OCI-LY7 (cell line): Measurements from ENCODE around the gene CHTF8. TPM values are rescaled to one million over a fixed set of nuclear protein-coding genes. Genes with fewer than 3 reads are reported as not detected.

Experiments used
- BruUV-seq: library from RNA; stranded (reverse); fragments of 400-500 nt; replicated peaks from 2 replicates; lab custom pipeline; 2021; lab: Mats Ljungman, UMichigan
- CTCF ChIA-PET: fragments of 300-600 bp; sonication (Branson Sonifier 250); formaldehyde crosslinking; loops from one replicate; lab custom pipeline; 2022; ENCODE audit warnings: antibody characterized with exemption; ENCODE audit not compliant: unreplicated experiment; lab: Charles Lee
- POLR2A ChIA-PET: fragments of 300-600 bp; sonication (Branson Sonifier 250); formaldehyde crosslinking; loops from one replicate; lab custom pipeline; 2022; ENCODE audit warnings: antibody characterized with exemption; lab: Charles Lee
- DNase-seq: peaks from one replicate; pipeline ENCODE4 v3.0.0-alpha.2; 2015; ENCODE audit warnings: low spot score
- H2AFZ ChIP-seq: fragments of 200-600 bp; sonication (generic), shearing (Covaris generic); 2 replicates; pipeline ENCODE4 v1.6.1; 2014; ENCODE audit warnings: mild to moderate bottlenecking, antibody characterized with exemption, low read length, moderate library complexity
- H3K27ac ChIP-seq: fragments of 200-600 bp; sonication (generic); 2 replicates; pipeline ENCODE4 v1.5.1; 2014; ENCODE audit warnings: mixed run types, low read depth, mild to moderate bottlenecking, moderate library complexity, low read length, inconsistent platforms; ENCODE audit not compliant: poor library complexity, severe bottlenecking
- H3K36me3 ChIP-seq: fragments of 200-600 bp; sonication (generic); 2 replicates; pipeline ENCODE4 v1.6.1; 2014; ENCODE audit warnings: mild to moderate bottlenecking, antibody characterized with exemption, low read length, moderate library complexity, mixed read lengths; ENCODE audit not compliant: insufficient read depth
- H3K4me1 ChIP-seq: fragments of 200-600 bp; sonication (generic); 2 replicates; pipeline ENCODE4 v1.5.1; 2014; ENCODE audit warnings: mild to moderate bottlenecking, low read length; ENCODE audit not compliant: insufficient read depth, poor library complexity, severe bottlenecking
- H3K4me2 ChIP-seq: fragments of 200-600 bp; sonication (generic); 2 replicates; pipeline ENCODE4 v1.6.1; 2014; ENCODE audit warnings: mild to moderate bottlenecking, low read length
- H3K4me3 ChIP-seq: fragments of 200-600 bp; sonication (generic); 2 replicates; pipeline ENCODE4 v1.5.1; 2014; ENCODE audit warnings: mild to moderate bottlenecking, low read depth, low read length; ENCODE audit not compliant: poor library complexity, severe bottlenecking
- H3K79me2 ChIP-seq: fragments of 200-600 bp; sonication (generic); 2 replicates; pipeline ENCODE4 v1.6.1; 2016; ENCODE audit warnings: low read depth, mild to moderate bottlenecking, low read length, moderate library complexity, mixed read lengths; ENCODE audit not compliant: insufficient read depth
- H3K9me2 ChIP-seq: fragments of 200-600 bp; sonication (generic); 2 replicates; pipeline ENCODE4 v1.6.1; 2016; ENCODE audit warnings: mild to moderate bottlenecking, low read length, mixed read lengths; ENCODE audit not compliant: insufficient read depth
- H3K9me3 ChIP-seq: fragments of 200-600 bp; sonication (generic); 2 replicates; pipeline ENCODE4 v1.6.1; 2014; ENCODE audit warnings: mild to moderate bottlenecking, mixed run types, low read length, mixed read lengths
- H4K20me1 ChIP-seq: fragments of 200-600 bp; sonication (generic); 2 replicates; pipeline ENCODE4 v1.6.1; 2014; ENCODE audit warnings: mild to moderate bottlenecking, antibody characterized with exemption, low read length, moderate library complexity, mixed read lengths; ENCODE audit not compliant: insufficient read depth
- EZH2phosphoT487 ChIP-seq: fragments of 200-600 bp; sonication (generic); IDR thresholded peaks from 2 replicates; pipeline ENCODE4 v1.6.1; 2018; ENCODE audit warnings: low read depth, borderline replicate concordance, mild to moderate bottlenecking, mixed run types, antibody characterized with exemption, low read length, moderate library complexity, mixed read lengths
- intact Hi-C: fragments of 100-400 bp; cut with micrococcal nuclease; formaldehyde crosslinking; loops from one replicate; pipeline ENCODE4 v1.10.0; 2022; ENCODE audit not compliant: unreplicated experiment
- total RNA-seq, 2 experiments: library from RNA; depleted of rRNA in 1 of 2; stranded (reverse); fragments of >200 nt in 1 of 2; shearing (Covaris generic) in 1 of 2; gene quantifications; 2 replicates each; pipeline ENCODE4 v1.2.3, GENCODE V29; 2014 to 2022
- TF ChIP-seq, protein P1 (sequence below): fragments of 200-600 bp; sonication (generic); conservative IDR thresholded peaks from 2 replicates; pipeline ENCODE4 v1.5.1; 2014; ENCODE audit warnings: mild to moderate bottlenecking, antibody characterized with exemption, low read length, moderate library complexity, mixed read lengths

The CHTF8 gene
- total RNA-seq, 2 experiments from 2014 or later, result 58.8 to 151 TPM

DNA sequence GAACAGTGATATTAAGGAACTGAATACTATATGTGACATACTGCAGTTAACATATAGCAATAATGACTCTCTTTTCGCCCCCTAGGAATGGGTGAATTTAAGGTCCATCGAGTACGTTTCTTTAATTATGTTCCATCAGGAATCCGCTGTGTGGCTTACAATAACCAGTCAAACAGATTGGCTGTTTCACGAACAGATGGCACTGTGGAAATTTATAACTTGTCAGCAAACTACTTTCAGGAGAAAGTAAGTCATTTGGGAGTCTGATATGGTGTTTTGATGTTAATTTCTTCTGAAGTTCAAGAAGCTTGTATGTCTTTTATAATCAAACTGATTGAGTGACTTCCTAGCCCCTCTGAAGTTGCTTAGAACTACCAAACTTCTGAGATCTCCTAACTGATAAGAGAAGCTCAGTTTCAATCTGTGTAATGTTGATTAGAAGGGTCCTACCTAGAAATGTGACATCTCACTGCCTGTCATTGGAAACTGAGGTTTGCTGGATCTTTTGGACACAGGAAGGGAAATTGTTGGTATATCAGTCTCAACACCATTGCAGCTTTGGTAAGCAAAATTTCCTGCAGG is 1.1 kb upstream of the CHTF8 start:
- intact Hi-C loops, result loop anchor here (5.0 to 10.0 kb wide), 2 partner anchors 254 to 599 kb away; partner anchors contain the start of genes TERF2 and ZFP90
- Histone ChIP-seq H3K4me2 (peak overlapping the region; percentile 92), H3K27ac (peak overlapping the region; percentile 59), H3K36me3 (peaks cover 72% of the 10 kb centered on the region), H3K4me1 (peaks cover 27% of the 10 kb centered on the region), H3K9me3 (no peaks in the 10 kb centered on the region), H3K79me2 (peaks cover 85% of the 10 kb centered on the region), H2AFZ (peak overlapping the region; percentile 75; the same call in 1 of the 2 replicates), H3K9me2 (no peaks in the 10 kb centered on the region), H4K20me1 (peaks cover 37% of the 10 kb centered on the region), H3K4me3 (peak overlapping the region; percentile 100)
- no TSS peak for BruUV-seq
- CTCF ChIA-PET, result interaction anchor here (0.6 to 1.0 kb wide), 6 partner anchors 43 to 642 kb away, joined by 3 to 4 read pairs (median 3); partner anchors contain the start of gene SNTB2
- DNase-seq, result no peak
- POLR2A ChIA-PET, result interaction anchor here (0.5 to 1.9 kb wide), 17 partner anchors 11 to 649 kb away, joined by 3 to 16 read pairs (median 3); no protein-coding TSS in a partner anchor
- TF ChIP-seq EZH2phosphoT487, result no peak
- TF ChIP-seq, protein P1, sequence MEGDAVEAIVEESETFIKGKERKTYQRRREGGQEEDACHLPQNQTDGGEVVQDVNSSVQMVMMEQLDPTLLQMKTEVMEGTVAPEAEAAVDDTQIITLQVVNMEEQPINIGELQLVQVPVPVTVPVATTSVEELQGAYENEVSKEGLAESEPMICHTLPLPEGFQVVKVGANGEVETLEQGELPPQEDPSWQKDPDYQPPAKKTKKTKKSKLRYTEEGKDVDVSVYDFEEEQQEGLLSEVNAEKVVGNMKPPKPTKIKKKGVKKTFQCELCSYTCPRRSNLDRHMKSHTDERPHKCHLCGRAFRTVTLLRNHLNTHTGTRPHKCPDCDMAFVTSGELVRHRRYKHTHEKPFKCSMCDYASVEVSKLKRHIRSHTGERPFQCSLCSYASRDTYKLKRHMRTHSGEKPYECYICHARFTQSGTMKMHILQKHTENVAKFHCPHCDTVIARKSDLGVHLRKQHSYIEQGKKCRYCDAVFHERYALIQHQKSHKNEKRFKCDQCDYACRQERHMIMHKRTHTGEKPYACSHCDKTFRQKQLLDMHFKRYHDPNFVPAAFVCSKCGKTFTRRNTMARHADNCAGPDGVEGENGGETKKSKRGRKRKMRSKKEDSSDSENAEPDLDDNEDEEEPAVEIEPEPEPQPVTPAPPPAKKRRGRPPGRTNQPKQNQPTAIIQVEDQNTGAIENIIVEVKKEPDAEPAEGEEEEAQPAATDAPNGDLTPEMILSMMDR, result no peak

DNA sequence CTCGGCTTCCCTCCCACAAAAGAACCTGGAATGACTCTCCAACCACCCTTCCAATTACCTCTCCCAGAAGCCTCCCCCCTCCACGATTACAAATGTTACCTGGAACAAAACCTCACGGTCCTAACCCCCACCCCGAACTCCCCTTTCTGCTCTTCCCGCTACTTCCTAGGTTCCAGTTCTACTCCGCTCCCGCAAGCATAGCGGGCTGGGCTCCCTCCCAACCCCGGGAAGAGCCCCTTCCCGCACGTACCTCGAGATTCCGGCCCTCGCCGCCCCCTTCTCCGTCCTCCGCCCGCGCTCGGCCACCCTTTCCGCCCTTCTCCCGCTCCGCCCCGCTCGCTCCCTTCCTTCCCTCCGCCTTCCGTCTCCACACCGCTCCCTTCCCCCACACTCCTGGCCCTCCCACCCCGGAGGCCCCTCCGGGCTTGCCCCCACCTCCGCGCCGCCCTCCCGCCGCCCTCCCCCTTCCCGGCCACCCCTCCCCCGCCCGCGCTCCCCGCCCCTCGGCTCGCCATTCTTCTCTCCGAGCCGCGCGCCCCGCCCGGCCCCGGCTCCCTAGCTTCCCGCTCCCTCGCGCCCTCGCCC is 457 bp downstream of the CHTF8 start:
- H3K79me2 ChIP-seq, result peaks cover 88% of the 10 kb centered on the region
- ChIA-PET POLR2A (interaction anchor here (0.5 to 1.9 kb wide), 6 partner anchors 9 to 1385 kb away, joined by 3 to 16 read pairs (median 4); no protein-coding TSS in a partner anchor), CTCF (interaction anchor here (0.6 to 1.0 kb wide), 2 partner anchors 14 to 251 kb away, joined by 3 to 5 read pairs; no protein-coding TSS in a partner anchor)
- intact Hi-C loops, result loop anchor here (1.0 to 10.0 kb wide), 4 partner anchors 54 to 597 kb away; partner anchors contain the start of genes TANGO6, TERF2 and ZFP90
- no peak for TF ChIP-seq EZH2phosphoT487
- TF ChIP-seq, protein P1, result no peak
- peak overlapping the region; percentile 98 for H3K4me2 ChIP-seq
- no peaks in the 10 kb centered on the region for H3K9me3 ChIP-seq
- peaks cover 67% of the 10 kb centered on the region for H3K36me3 ChIP-seq
- H2AFZ ChIP-seq, result peak overlapping the region; percentile 24; the same call in 1 of the 2 replicates
- H3K4me3 ChIP-seq, result peak overlapping the region; percentile 100
- H3K4me1 ChIP-seq, result peaks cover 27% of the 10 kb centered on the region
- no TSS peak for BruUV-seq
- H4K20me1 ChIP-seq, result peaks cover 34% of the 10 kb centered on the region
- H3K27ac ChIP-seq, result peak overlapping the region; percentile 77
- no peaks in the 10 kb centered on the region for H3K9me2 ChIP-seq
- peak; percentile 76 for DNase-seq
